Endothelial cell (in vitro differentiated cells): ENCODE data around the gene NLRP6. TPM values are rescaled to one million over a fixed set of nuclear protein-coding genes. Genes with fewer than 3 reads are reported as not detected.
"Not testable (repeated sequence)": the region's sequence is repeated elsewhere in the genome, so short reads cannot be mapped to it uniquely, and the experiment has no call there.

Experiments
- DNase-seq: peaks from one replicate; pipeline ENCODE4 v3.0.0; 2021; ENCODE audit warnings: low spot score
- H3K27ac Mint-ChIP-seq: one replicate; pipeline ENCODE4 v1.8.0; 2021; ENCODE audit warnings: mixed read lengths, inconsistent platforms; ENCODE audit not compliant: unreplicated experiment
- H3K27me3 Mint-ChIP-seq: one replicate; pipeline ENCODE4 v1.8.0; 2021; ENCODE audit warnings: mild to moderate bottlenecking, moderate library complexity, mixed read lengths, inconsistent platforms; ENCODE audit not compliant: unreplicated experiment
- H3K36me3 Mint-ChIP-seq: one replicate; pipeline ENCODE4 v1.8.0; 2021; ENCODE audit warnings: mild to moderate bottlenecking, low read depth, mixed read lengths, inconsistent platforms; ENCODE audit not compliant: unreplicated experiment
- H3K4me1 Mint-ChIP-seq: one replicate; pipeline ENCODE4 v1.8.0; 2021; ENCODE audit warnings: mild to moderate bottlenecking, mixed read lengths, inconsistent platforms; ENCODE audit not compliant: unreplicated experiment
- H3K4me3 Mint-ChIP-seq: one replicate; pipeline ENCODE4 v1.8.0; 2021; ENCODE audit warnings: mild to moderate bottlenecking, mixed read lengths, inconsistent platforms; ENCODE audit not compliant: unreplicated experiment
- H3K9me3 Mint-ChIP-seq: one replicate; pipeline ENCODE4 v1.8.0; 2021; ENCODE audit warnings: mixed read lengths, inconsistent platforms; ENCODE audit not compliant: unreplicated experiment
- CTCF ChIP-seq: fragments of 200-600 bp; sonication (generic); IDR thresholded peaks from one replicate; pipeline ENCODE4 v1.5.0; 2021; ENCODE audit warnings: antibody characterized with exemption; ENCODE audit not compliant: unreplicated experiment
- total RNA-seq: library from RNA; stranded (reverse); fragmentation: NEBNext Ultra II Directional; extraction: Animal tissue kit (Norgen Biotek cat#: 25700); gene quantifications from one replicate; pipeline ENCODE4 v1.2.1, GENCODE V29; 2021; ENCODE audit not compliant: unreplicated experiment

NLRP6 gene
- total RNA-seq, 1 donor from 2014 or later: not detected

GRCh38 chr11:235609-235996, 42.6 kb upstream of the NLRP6 start:
- Mint-ChIP-seq H3K27me3 (peaks cover 9% of the 10 kb centered on the region), H3K9me3 (no peaks in the 10 kb centered on the region), H3K4me3 (peak overlapping the region; percentile 95), H3K36me3 (peaks cover 9% of the 10 kb centered on the region), H3K27ac (peak overlapping the region; percentile 87), H3K4me1 (peaks cover 11% of the 10 kb centered on the region)
- DNase-seq: no peak
- TF ChIP-seq CTCF: no peak

- DNase-seq: peak; percentile 79
- Mint-ChIP-seq H3K4me3 (peak within 1 kb of the TSS; percentile 98), H3K4me1 (peaks cover 11% of the 10 kb centered on the region), H3K27ac (peak within 1 kb of the TSS; percentile 99), H3K9me3 (no peaks in the 10 kb centered on the region), H3K36me3 (peaks cover 9% of the 10 kb centered on the region), H3K27me3 (peaks cover 9% of the 10 kb centered on the region)
- no peak for TF ChIP-seq CTCF
Measured at GRCh38 chr11:235997-236773, 42.0 kb upstream of the NLRP6 start, which contains the start of gene SIRT3. TSS of gene SIRT3 (minus strand) at chr11:236342. CDS start at chr11:236328, 14 bp downstream.

GRCh38 chr11:236774-237767, 41.1 kb upstream of the NLRP6 start, which contains the start of gene PSMD13:
TSS of gene PSMD13 (plus strand) at chr11:236976. CDS start at chr11:237050, 74 bp downstream.
- Mint-ChIP-seq H3K36me3 (peaks cover 16% of the 10 kb centered on the region), H3K27ac (peak within 1 kb of the TSS; percentile 99), H3K9me3 (no peaks in the 10 kb centered on the region), H3K4me3 (peak within 1 kb of the TSS; percentile 98), H3K27me3 (peaks cover 9% of the 10 kb centered on the region), H3K4me1 (peaks cover 11% of the 10 kb centered on the region)
- peak; percentile 90 for DNase-seq
- no peak for TF ChIP-seq CTCF

DNA sequence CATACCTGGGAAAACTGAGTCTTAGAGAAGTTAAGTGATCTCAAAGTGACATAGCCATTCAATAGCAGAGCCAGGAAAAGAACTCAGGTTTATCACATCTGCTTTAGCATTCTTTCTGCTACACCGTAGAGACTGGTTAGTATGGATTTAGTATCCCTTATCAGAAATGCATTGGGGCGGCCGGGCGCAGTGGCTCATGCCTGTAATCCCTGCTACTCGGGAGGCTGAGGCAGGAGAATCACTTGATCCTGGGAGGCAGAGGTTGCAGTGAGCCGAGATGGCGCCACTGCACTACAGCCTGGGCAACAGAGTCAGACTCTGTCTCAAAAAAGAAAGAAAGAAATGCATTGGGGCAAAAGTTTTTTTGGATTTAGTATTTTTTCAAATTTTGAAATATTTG, 39.9 kb upstream of the NLRP6 start:
- Mint-ChIP-seq H3K36me3 (peaks cover 21% of the 10 kb centered on the region), H3K27ac (peak overlapping the region; percentile 99), H3K4me3 (peak overlapping the region; percentile 98), H3K4me1 (peaks cover 11% of the 10 kb centered on the region)
- not testable (repeated sequence) for H3K9me3 Mint-ChIP-seq, H3K27me3 Mint-ChIP-seq, DNase-seq

- Mint-ChIP-seq H3K36me3 (peaks cover 26% of the 10 kb centered on the region), H3K4me3 (peak overlapping the region; percentile 14), H3K4me1 (peaks cover 11% of the 10 kb centered on the region), H3K27ac (no peak overlapping the region), H3K9me3 (no peaks in the 10 kb centered on the region), H3K27me3 (peaks cover 7% of the 10 kb centered on the region)
- TF ChIP-seq CTCF: no peak
- no peak for DNase-seq
Measured at GRCh38 chr11:240315-240714, 37.9 kb upstream of the NLRP6 start.
